Measurements from ENCODE around the gene PARD3B.

Gene PARD3B

DNA sequence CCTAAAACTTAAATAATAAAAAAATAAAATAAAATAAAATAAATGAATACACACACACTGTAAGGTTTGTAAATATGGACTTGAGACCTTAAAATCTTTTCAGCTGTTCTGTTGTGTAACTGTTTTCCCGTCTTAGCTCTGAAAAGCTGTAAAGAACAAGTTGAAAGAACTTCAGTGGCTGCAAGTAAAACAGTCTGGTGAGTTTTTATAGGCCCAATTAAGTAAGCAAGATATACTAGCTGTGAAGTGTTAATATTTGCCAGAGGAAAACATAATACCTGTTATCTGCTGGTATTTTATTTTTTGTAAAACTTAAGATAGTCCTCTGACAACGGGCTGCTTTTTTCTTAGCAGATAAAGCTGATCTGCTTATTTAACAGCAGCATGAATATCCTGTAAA is 960.1 kb downstream of the PARD3B start:
- no peak overlapping the region for H3K27ac ChIP-seq
- TF ChIP-seq, protein P1, sequence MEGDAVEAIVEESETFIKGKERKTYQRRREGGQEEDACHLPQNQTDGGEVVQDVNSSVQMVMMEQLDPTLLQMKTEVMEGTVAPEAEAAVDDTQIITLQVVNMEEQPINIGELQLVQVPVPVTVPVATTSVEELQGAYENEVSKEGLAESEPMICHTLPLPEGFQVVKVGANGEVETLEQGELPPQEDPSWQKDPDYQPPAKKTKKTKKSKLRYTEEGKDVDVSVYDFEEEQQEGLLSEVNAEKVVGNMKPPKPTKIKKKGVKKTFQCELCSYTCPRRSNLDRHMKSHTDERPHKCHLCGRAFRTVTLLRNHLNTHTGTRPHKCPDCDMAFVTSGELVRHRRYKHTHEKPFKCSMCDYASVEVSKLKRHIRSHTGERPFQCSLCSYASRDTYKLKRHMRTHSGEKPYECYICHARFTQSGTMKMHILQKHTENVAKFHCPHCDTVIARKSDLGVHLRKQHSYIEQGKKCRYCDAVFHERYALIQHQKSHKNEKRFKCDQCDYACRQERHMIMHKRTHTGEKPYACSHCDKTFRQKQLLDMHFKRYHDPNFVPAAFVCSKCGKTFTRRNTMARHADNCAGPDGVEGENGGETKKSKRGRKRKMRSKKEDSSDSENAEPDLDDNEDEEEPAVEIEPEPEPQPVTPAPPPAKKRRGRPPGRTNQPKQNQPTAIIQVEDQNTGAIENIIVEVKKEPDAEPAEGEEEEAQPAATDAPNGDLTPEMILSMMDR (conservative IDR thresholded peaks at IDR 0.05; ENCODE audit: low read depth) = no peak
- CTCF ChIA-PET = interaction anchor here (0.6 kb wide), 1 partner anchor 45 kb away, joined by 3 read pairs; no protein-coding TSS in a partner anchor
- DNase-seq (ENCODE audit: low spot score) = no peak
- POLR2A ChIA-PET (ENCODE audit: low non-redundant PET) = no interaction called here

DNA sequence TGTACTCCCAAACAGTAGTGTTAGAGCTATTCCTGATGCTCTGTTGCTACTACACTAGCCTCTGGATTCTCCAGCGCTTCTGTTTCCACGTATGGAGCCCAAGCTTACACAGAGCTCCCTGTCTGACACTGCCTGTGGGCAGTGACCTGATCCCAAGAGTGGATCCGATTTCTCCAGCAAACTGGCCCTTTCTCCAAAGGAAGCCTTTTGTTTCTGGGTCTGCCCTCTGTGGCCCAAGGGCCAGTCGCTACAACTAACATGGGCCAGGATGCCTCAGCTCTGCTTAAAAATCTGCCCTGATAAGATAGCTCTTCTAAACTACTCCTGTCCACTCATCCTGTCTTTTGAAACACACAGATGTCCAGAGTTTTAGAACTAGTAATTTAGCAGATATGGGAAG is 964.4 kb downstream of the PARD3B start:
- TF ChIP-seq, protein P1 (conservative IDR thresholded peaks at IDR 0.05; ENCODE audit: low read depth) = no peak
- no peak for DNase-seq (ENCODE audit: low spot score)
- POLR2A ChIA-PET (ENCODE audit: low non-redundant PET) = no interaction called here
- no peak overlapping the region for H3K27ac ChIP-seq
- CTCF ChIA-PET = no interaction called here

DNA sequence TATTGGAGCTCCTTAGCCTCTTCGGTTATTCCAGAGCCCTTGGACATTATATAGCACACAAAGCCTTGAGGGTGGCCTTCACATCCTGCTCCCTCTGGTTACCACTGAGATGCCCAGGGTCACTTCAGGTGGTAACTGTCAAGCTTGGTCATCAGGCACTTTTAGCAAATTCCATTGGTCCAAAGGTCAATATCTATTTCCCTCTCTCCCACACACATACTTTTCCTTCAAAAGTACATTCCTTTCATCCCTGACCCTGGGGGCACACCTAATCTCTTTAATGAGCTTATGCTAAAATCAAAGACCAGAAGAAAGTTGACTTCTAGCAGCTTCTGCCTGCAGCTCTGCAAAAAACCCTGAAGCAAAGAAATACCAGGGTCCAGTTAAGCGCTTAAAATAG is 965.1 kb downstream of the PARD3B start:
- no peak for DNase-seq (ENCODE audit: low spot score)
- ChIA-PET CTCF (interaction anchor here (0.7 kb wide), 1 partner anchor 380 kb away, joined by 3 read pairs; no protein-coding TSS in a partner anchor), POLR2A (ENCODE audit: low non-redundant PET) (no interaction called here)
- TF ChIP-seq, protein P1 (conservative IDR thresholded peaks at IDR 0.05; ENCODE audit: low read depth) = no peak
- H3K27ac ChIP-seq = no peak overlapping the region

DNA sequence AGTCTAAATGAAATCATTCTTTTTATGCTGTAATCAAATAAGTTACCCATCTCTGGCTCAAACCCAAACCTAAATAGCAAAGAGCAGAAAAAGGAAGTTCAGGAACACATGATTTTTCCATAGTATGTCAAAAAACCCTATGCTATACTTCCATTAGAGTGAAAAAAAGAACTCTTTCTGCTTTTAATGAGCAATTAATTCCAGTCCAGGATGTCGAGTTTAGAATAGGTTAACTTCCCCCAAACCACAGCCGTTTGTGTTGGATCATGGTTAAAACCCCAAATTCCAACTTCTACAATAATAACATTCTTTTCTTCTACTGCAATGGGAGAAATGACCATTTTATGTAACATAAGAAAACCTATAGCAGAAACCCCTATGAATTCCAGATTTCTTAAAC is 965.9 kb downstream of the PARD3B start:
- ChIA-PET POLR2A (ENCODE audit: low non-redundant PET) (no interaction called here), CTCF (interaction anchor here (0.5 to 0.6 kb wide), 2 partner anchors 61 to 165 kb away, joined by 5 to 11 read pairs; no protein-coding TSS in a partner anchor)
- DNase-seq (ENCODE audit: low spot score) = no peak
- TF ChIP-seq, protein P1 (conservative IDR thresholded peaks at IDR 0.05; ENCODE audit: low read depth) = no peak
- no peak overlapping the region for H3K27ac ChIP-seq

DNA sequence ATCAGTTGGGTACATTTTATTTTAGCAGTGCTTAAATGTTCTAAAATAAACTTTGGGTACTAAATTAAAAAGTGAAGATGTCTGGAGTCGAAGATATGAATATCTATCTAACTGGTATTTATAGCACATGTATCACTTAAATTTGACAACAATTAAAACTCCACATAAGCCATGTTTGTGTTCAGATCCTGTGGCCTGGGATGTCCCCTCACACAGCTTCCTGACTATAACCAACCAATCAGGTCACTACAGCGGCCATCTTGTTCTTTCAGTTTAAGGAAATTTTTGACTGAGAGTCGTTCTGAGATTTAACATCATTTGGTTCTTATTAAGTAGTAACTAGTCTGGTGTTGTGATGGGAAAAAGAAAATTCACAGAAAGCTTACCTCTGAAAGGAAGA is 966.4 kb downstream of the PARD3B start:
- DNase-seq (ENCODE audit: low spot score) = no peak
- ChIA-PET POLR2A (ENCODE audit: low non-redundant PET) (no interaction called here), CTCF (interaction anchor here (0.5 to 0.6 kb wide), 2 partner anchors 62 to 148 kb away, joined by 3 to 11 read pairs; no protein-coding TSS in a partner anchor)
- H3K27ac ChIP-seq = no peak overlapping the region
- TF ChIP-seq, protein P1 (conservative IDR thresholded peaks at IDR 0.05; ENCODE audit: low read depth) = no peak

DNA sequence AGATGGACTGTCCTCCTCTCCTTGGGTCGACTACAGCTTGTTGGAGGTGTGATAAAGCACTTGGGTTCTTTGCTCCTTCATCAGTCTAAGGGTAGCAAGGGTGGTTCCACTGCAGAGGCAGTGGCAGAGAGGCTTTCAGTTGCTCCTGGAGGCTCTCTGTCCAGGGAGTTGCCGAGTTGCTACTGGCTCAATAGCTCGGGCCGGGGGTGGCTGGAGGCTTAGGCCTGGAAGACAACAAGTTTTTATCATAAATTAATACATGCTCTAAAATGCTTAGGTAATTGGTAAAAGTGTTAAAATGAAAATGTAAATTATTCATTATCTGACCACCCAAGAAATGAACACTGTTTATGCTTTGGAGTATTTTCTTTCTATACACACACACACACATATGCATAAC is 975.0 kb downstream of the PARD3B start:
- ChIA-PET POLR2A (ENCODE audit: low non-redundant PET) (no interaction called here), CTCF (no interaction called here)
- TF ChIP-seq, protein P1 (conservative IDR thresholded peaks at IDR 0.05; ENCODE audit: low read depth) = no peak

More for the DNA sequence above, 975.0 kb downstream of the PARD3B start:
- no peak for DNase-seq (ENCODE audit: low spot score)
- H3K27ac ChIP-seq = no peak overlapping the region

All from RWPE1 (cell line).